Measurements from ENCODE around the gene AMACR. TPM values are rescaled to one million over a fixed set of nuclear protein-coding genes. Genes with fewer than 3 reads are reported as not detected.

Gene AMACR
- total and polyA plus RNA-seq, 10 of the 15 experiments (the other 5 are each of a cell fraction or from before 2014, with no cell fraction given), result 2.6 to 20.4 (median 10.4) TPM

DNA sequence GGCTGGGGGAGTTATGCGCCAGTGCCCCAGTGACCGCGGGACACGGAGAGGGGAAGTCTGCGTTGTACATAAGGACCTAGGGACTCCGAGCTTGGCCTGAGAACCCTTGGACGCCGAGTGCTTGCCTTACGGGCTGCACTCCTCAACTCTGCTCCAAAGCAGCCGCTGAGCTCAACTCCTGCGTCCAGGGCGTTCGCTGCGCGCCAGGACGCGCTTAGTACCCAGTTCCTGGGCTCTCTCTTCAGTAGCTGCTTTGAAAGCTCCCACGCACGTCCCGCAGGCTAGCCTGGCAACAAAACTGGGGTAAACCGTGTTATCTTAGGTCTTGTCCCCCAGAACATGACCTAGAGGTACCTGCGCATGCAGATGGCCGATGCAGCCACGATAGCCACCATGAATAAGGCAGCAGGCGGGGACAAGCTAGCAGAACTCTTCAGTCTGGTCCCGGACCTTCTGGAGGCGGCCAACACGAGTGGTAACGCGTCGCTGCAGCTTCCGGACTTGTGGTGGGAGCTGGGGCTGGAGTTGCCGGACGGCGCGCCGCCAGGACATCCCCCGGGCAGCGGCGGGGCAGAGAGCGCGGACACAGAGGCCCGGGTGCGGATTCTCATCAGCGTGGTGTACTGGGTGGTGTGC, 71.4 kb downstream of the AMACR start, which contains the start of gene RXFP3 (continued):
- TF ChIP-seq EED (IDR thresholded peaks at IDR 0.05; ENCODE audit: low read depth), result no peak
- TF ChIP-seq, protein P1, sequence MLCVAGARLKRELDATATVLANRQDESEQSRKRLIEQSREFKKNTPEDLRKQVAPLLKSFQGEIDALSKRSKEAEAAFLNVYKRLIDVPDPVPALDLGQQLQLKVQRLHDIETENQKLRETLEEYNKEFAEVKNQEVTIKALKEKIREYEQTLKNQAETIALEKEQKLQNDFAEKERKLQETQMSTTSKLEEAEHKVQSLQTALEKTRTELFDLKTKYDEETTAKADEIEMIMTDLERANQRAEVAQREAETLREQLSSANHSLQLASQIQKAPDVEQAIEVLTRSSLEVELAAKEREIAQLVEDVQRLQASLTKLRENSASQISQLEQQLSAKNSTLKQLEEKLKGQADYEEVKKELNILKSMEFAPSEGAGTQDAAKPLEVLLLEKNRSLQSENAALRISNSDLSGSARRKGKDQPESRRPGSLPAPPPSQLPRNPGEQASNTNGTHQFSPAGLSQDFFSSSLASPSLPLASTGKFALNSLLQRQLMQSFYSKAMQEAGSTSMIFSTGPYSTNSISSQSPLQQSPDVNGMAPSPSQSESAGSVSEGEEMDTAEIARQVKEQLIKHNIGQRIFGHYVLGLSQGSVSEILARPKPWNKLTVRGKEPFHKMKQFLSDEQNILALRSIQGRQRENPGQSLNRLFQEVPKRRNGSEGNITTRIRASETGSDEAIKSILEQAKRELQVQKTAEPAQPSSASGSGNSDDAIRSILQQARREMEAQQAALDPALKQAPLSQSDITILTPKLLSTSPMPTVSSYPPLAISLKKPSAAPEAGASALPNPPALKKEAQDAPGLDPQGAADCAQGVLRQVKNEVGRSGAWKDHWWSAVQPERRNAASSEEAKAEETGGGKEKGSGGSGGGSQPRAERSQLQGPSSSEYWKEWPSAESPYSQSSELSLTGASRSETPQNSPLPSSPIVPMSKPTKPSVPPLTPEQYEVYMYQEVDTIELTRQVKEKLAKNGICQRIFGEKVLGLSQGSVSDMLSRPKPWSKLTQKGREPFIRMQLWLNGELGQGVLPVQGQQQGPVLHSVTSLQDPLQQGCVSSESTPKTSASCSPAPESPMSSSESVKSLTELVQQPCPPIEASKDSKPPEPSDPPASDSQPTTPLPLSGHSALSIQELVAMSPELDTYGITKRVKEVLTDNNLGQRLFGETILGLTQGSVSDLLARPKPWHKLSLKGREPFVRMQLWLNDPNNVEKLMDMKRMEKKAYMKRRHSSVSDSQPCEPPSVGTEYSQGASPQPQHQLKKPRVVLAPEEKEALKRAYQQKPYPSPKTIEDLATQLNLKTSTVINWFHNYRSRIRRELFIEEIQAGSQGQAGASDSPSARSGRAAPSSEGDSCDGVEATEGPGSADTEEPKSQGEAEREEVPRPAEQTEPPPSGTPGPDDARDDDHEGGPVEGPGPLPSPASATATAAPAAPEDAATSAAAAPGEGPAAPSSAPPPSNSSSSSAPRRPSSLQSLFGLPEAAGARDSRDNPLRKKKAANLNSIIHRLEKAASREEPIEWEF (IDR thresholded peaks at IDR 0.05; ENCODE audit: insufficient replicate concordance, low read depth, low read length), result no peak
- no peak for TF ChIP-seq STAT1 (conservative IDR thresholded peaks at IDR 0.05)
- no peak for TF ChIP-seq ESRRA (IDR thresholded peaks at IDR 0.05; ENCODE audit: low read length)
- TF ChIP-seq ZNF622 (IDR thresholded peaks at IDR 0.05), result no peak
- TF ChIP-seq, protein P2, sequence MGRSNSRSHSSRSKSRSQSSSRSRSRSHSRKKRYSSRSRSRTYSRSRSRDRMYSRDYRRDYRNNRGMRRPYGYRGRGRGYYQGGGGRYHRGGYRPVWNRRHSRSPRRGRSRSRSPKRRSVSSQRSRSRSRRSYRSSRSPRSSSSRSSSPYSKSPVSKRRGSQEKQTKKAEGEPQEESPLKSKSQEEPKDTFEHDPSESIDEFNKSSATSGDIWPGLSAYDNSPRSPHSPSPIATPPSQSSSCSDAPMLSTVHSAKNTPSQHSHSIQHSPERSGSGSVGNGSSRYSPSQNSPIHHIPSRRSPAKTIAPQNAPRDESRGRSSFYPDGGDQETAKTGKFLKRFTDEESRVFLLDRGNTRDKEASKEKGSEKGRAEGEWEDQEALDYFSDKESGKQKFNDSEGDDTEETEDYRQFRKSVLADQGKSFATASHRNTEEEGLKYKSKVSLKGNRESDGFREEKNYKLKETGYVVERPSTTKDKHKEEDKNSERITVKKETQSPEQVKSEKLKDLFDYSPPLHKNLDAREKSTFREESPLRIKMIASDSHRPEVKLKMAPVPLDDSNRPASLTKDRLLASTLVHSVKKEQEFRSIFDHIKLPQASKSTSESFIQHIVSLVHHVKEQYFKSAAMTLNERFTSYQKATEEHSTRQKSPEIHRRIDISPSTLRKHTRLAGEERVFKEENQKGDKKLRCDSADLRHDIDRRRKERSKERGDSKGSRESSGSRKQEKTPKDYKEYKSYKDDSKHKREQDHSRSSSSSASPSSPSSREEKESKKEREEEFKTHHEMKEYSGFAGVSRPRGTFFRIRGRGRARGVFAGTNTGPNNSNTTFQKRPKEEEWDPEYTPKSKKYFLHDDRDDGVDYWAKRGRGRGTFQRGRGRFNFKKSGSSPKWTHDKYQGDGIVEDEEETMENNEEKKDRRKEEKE (IDR thresholded peaks at IDR 0.05), result no peak

Small RNAs within 50 kb of the gene (small RNA-seq; reads per million reads assigned to genes)
- not detected for gene AC139783.1

Other genes starting within 250 kb of the AMACR start
- gene ADAMTS12, start 116.1 kb downstream of the AMACR start, total RNA-seq (2014; rRNA removed), result 27.9 and 30.6 TPM in 2 replicates
- gene ADAMTS12, start 116.1 kb downstream of the AMACR start, total RNA-seq (2014; rRNA removed; fragmentation: Illumina TruSeq; extraction: Trizol), result 21.2 and 21.7 TPM in 2 replicates
- 28.4 and 32.5 TPM in 2 replicates for gene ADAMTS12, start 116.1 kb downstream of the AMACR start, total RNA-seq (2021)
- 0.07 and 0.11 TPM in 2 replicates for gene ADAMTS12, start 116.1 kb downstream of the AMACR start, polyA plus RNA-seq (2011; rRNA removed)
- 16.4 and 20.2 TPM in 2 replicates for gene ADAMTS12, start 116.1 kb downstream of the AMACR start, polyA plus RNA-seq (2014; fragmentation: Illumina TruSeq; extraction: Trizol)
- gene ADAMTS12, start 116.1 kb downstream of the AMACR start, polyA plus RNA-seq (2014; fragmentation: Nextera tagmentation; extraction: Ambion mirVana), result 10 to 100 TPM; 29.4 to 35.8 TPM
- gene ADAMTS12, start 116.1 kb downstream of the AMACR start, polyA plus RNA-seq (2014; rRNA removed), result 19.5 and 20.0 TPM in 2 replicates
- gene ADAMTS12, start 116.1 kb downstream of the AMACR start, polyA plus RNA-seq (2016; fragmentation: Nextera tagmentation; extraction: Ambion mirVana), result 10 to 100 TPM; 12.3 to 15.1 TPM
- not detected in 2 replicates for gene RXFP3, start 71.7 kb downstream of the AMACR start, total RNA-seq (2014; rRNA removed)
- gene RXFP3, start 71.7 kb downstream of the AMACR start, total RNA-seq (2014; rRNA removed; fragmentation: Illumina TruSeq; extraction: Trizol), result not detected in 2 replicates
- gene RXFP3, start 71.7 kb downstream of the AMACR start, total RNA-seq (2021), result not detected in 2 replicates
- gene RXFP3, start 71.7 kb downstream of the AMACR start, polyA plus RNA-seq (2011; rRNA removed), result 0.03 TPM in 1 of 2 replicates, not detected in the other
- gene RXFP3, start 71.7 kb downstream of the AMACR start, polyA plus RNA-seq (2014; fragmentation: Illumina TruSeq; extraction: Trizol), result not detected in 2 replicates
- gene RXFP3, start 71.7 kb downstream of the AMACR start, polyA plus RNA-seq (2014; fragmentation: Nextera tagmentation; extraction: Ambion mirVana), result not detected
- 0.06 TPM in 1 of 2 replicates, not detected in the other for gene RXFP3, start 71.7 kb downstream of the AMACR start, polyA plus RNA-seq (2014; rRNA removed)
- not detected for gene RXFP3, start 71.7 kb downstream of the AMACR start, polyA plus RNA-seq (2016; fragmentation: Nextera tagmentation; extraction: Ambion mirVana)
- 0.06 TPM in 1 of 2 replicates, not detected in the other for gene SLC45A2, start 23.4 kb downstream of the AMACR start, total RNA-seq (2014; rRNA removed)
- gene SLC45A2, start 23.4 kb downstream of the AMACR start, total RNA-seq (2014; rRNA removed; fragmentation: Illumina TruSeq; extraction: Trizol), result not detected in 2 replicates
- gene SLC45A2, start 23.4 kb downstream of the AMACR start, total RNA-seq (2021), result not detected in 2 replicates
- gene SLC45A2, start 23.4 kb downstream of the AMACR start, polyA plus RNA-seq (2011; rRNA removed), result 0.07 TPM in 1 of 2 replicates, not detected in the other
- not detected in 2 replicates for gene SLC45A2, start 23.4 kb downstream of the AMACR start, polyA plus RNA-seq (2014; fragmentation: Illumina TruSeq; extraction: Trizol)
- not detected for gene SLC45A2, start 23.4 kb downstream of the AMACR start, polyA plus RNA-seq (2014; fragmentation: Nextera tagmentation; extraction: Ambion mirVana)
- gene SLC45A2, start 23.4 kb downstream of the AMACR start, polyA plus RNA-seq (2014; rRNA removed), result 0.03 TPM in 1 of 2 replicates, not detected in the other
- gene SLC45A2, start 23.4 kb downstream of the AMACR start, polyA plus RNA-seq (2016; fragmentation: Nextera tagmentation; extraction: Ambion mirVana), result not detected
- 1.5 and 1.6 TPM in 2 replicates for gene C1QTNF3, start 35.2 kb upstream of the AMACR start, total RNA-seq (2014; rRNA removed)
- 1.6 and 2.2 TPM in 2 replicates for gene C1QTNF3, start 35.2 kb upstream of the AMACR start, total RNA-seq (2014; rRNA removed; fragmentation: Illumina TruSeq; extraction: Trizol)
- gene C1QTNF3, start 35.2 kb upstream of the AMACR start, total RNA-seq (2021), result 1.1 TPM in 2 replicates
- 6.3 and 10.2 TPM in 2 replicates for gene C1QTNF3, start 35.2 kb upstream of the AMACR start, polyA plus RNA-seq (2011; rRNA removed)
- 1.9 and 3.0 TPM in 2 replicates for gene C1QTNF3, start 35.2 kb upstream of the AMACR start, polyA plus RNA-seq (2014; fragmentation: Illumina TruSeq; extraction: Trizol)
- under 1 TPM; 0.39 to 0.53 TPM for gene C1QTNF3, start 35.2 kb upstream of the AMACR start, polyA plus RNA-seq (2014; fragmentation: Nextera tagmentation; extraction: Ambion mirVana)
- gene C1QTNF3, start 35.2 kb upstream of the AMACR start, polyA plus RNA-seq (2014; rRNA removed), result 2.6 and 2.8 TPM in 2 replicates
- under 1 TPM; 0.42 to 0.43 TPM for gene C1QTNF3, start 35.2 kb upstream of the AMACR start, polyA plus RNA-seq (2016; fragmentation: Nextera tagmentation; extraction: Ambion mirVana)

All from GM12878 (cell line).